Measurements from ENCODE around the gene ASRGL1.

Gene ASRGL1

DNA sequence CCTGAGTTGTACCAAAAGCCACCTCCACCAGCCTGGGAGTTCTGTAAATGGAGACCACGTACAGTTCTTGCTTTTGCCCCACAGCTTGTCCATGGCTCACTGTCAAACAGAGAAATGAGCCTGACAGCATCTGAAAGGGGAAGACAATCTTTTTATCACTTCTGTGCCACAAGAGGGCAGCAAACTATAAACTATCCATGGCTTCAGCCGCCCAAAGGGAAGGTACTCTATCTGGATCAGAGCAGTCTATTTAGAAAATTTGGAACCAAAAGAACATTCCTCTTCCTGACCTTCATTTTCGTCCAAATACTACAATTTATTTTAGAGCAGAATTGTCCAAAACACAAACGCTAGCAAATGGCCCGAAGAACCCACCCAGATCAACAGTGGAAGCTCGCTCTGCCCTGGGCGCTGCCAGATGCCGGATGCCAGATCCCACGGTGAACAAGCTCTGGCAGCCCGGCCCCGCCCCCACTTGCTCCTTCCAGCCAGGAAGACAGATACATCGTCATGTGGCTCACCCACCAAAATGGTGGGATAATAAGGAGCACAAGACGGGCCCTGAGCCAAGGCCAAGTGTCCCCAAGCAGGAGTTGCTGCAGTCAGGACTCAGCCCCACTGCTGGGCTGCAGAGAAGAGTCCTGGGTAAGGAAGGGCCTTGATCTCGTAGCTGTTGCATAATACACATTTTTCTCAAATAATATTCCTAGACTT lies 57.7 kb downstream of the ASRGL1 start:
- peak; percentile 88 for DNase-seq

GRCh38 chr11:62395885-62396551 lies 58.8 kb downstream of the ASRGL1 start:
- DNase-seq: no peak

GRCh38 chr11:62398011-62398994 lies 61.1 kb downstream of the ASRGL1 start:
- DNase-seq: no peak

GRCh38 chr11:62399172-62399877 lies 62.1 kb downstream of the ASRGL1 start:
- no peak for DNase-seq

GRCh38 chr11:62399878-62400266 lies 62.6 kb downstream of the ASRGL1 start:
- DNase-seq: peak; percentile 88

GRCh38 chr11:62400281-62400680 lies 63.0 kb downstream of the ASRGL1 start:
- DNase-seq: peak; percentile 65

DNA sequence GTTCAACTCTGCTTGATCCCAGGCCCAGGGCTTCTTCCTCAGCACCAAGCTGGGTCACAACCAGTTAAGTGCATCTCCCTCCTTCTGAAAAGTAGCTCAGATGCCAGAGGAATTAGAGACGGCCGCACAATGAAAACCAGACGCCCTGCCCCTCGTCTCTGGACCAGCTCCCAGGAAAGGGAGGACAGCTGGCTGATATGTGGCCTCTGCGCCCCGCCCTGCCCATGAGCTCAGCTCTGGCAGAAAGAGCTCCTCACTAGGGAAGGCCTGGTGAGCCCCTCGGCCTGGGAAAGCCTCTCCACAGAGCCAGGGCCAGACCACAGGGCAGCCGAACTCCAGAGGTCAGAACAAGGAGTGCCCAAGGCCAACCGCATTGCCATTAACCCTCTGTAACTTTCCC lies 63.5 kb downstream of the ASRGL1 start:
- peak; percentile 91 for DNase-seq

- DNase-seq: no peak
Observed at GRCh38 chr11:62401356-62401755, 64.1 kb downstream of the ASRGL1 start.

GRCh38 chr11:62401811-62402210 lies 64.6 kb downstream of the ASRGL1 start:
- DNase-seq: no peak

DNA sequence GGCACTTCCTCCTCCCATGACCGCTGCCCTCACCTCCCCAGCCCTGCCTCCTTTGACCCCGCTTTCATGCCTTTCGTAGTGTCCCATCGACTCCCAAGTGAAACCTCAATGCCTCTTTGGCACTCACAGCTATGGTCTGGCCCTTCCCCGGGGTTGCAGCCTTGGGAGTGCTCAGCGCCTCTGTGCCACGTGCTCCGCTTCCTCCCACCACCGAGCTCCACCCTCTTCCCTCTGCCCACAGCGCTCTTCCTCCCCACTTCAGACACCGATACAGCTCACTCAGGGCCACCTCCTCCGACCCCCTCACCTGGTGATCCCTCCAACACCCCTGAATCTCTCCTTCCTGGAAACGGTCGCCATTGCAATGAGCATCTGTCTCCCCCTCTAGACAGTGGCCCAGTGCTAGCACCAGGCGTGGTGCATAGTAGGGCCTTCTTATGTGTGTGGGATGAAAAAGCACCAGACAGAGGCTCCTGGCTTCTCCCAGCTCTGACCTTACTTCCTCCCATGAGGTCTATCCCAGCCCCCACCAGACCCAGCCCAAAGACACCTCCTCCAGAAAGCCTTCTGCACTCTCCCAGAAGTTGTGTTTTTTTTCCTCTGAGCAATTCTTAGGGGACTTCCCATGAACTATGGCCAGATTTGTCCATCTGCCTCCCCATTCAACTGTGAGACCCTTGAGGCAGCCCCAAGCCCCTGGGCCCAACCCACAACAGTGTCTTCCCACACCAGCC lies 65.1 kb downstream of the ASRGL1 start:
- no peak for DNase-seq

DNA sequence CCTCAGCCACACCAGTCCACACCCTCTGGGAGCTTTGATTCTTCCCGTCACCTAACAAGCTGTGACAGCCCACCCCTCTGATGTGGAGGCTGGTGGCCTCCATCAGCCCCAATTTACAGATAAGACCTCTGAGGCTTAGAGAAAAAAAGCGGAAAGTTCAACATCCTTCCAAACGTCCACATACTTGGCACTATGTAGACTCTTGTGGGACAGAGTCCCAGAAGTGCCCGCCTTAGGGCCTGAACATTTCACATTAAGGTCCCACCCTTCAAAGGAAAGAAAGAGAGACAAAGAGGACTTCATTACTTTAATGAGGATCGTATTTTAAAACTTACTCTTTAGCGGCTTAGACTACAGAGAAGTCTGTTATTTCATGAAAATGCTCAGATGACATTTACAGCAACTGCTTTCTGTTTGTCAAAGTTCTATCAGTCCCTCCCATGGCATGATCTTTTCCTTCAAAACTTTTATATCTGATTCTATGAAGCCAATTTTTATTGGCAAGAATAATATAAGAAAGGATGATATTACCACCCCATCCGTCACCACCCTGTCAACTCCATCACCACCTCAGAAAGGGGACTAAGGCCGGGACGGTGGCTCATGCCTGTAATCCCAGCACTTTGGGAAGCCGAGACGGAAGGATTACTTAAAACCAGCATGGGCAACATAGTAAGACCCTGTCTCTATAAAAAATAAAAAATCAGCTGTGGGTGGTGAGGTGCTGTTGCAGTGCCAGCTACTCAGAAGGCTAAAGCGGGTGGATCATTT lies 65.9 kb downstream of the ASRGL1 start:
- no peak for DNase-seq

GRCh38 chr11:62404435-62404834 lies 67.2 kb downstream of the ASRGL1 start:
- DNase-seq: no peak

DNA sequence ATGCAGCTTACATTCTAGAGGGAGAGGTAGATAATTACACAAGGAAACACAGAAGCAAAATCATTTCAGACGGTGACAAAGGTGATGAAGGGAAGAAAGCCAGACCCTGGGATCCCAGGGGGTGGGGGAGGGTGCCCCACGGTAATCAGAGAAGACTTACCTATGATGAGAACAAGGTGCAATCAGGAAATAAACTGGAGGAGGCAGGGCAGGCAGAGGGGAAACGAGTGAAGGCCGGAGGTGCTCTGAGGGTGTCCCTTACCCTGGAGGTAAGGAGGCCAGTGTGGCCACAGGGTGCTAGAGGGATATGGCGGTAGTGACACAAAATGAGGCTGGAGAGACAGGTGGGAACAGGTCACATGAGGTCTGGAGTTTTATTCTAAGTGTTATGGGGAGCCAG lies 67.7 kb downstream of the ASRGL1 start:
- DNase-seq: no peak

DNA sequence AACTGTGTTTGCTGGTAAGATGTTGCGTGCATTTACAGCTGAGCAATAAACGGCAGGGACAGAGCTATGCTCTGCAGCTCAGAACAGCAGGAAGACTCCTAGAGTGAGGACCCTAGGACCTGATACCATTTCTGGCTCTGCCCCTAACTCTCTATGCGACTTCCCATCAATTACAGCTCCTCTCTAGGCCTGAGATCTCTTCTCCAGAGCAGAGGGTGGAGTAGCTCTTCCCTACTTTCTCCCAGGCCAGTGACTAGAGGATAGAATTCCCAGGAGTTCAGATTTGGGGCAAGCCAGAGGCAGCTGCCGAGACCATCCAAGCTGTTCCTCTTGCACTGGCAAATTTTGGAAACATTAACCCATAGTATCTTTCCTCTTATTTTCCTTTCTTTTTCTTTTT lies 68.8 kb downstream of the ASRGL1 start:
- no peak for DNase-seq

GRCh38 chr11:62409831-62410230 lies 72.6 kb downstream of the ASRGL1 start:
- DNase-seq: no peak

DNA sequence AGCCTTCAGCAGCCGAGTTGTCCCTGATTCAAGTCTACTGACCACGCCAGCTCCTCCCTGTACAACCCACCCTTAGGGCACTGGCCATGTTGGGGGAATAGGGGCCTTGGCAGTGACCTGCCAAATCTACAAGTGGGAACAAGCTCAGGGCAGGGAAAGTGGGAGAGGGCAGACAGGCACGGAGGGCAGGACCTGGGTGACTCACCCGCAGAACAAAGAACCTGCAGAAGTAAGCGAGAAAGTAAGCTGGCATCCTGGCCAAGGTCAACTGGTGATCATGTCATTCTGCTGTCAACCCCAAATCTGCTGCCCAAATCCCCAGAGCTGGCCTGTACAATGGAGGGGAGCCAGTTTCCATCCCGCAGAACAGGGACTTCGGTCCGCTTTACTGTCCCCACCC lies 73.7 kb downstream of the ASRGL1 start:
- no peak for DNase-seq

- no peak for DNase-seq
Observed at GRCh38 chr11:62411524-62411923, 74.3 kb downstream of the ASRGL1 start.

- no peak for DNase-seq
Observed at GRCh38 chr11:62413060-62413696, 75.9 kb downstream of the ASRGL1 start.

DNA sequence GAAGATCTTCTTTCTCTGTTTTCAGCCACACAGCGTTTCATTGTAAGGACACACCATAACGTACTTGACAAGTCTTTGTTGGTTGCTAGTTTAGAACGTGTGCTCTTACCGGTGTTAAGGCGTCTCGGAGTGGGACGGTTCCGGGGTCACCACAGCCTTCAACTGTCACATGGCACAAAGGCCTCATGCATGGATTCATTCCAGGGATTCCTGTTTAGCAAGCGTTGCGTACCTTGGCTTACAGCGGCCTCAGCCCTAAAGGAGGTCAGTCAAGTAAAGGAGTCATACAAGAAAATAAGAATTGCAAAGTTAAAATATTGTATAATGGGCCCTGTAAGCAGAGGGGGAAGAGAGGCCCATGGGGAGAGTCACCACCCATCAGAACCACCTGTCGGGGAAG lies 79.3 kb downstream of the ASRGL1 start:
- no peak for DNase-seq

GRCh38 chr11:62418136-62418535 lies 80.9 kb downstream of the ASRGL1 start:
- no peak for DNase-seq

- DNase-seq: no peak
Observed at GRCh38 chr11:62418733-62419132, 81.5 kb downstream of the ASRGL1 start, which contains the start of gene SCGB1A1. Gene SCGB1A1 (plus strand): TSS chr11:62419033. CDS start chr11:62419096, 63 bp downstream.
